ENCODE data around the gene ACLY. TPM values are rescaled to one million over a fixed set of nuclear protein-coding genes. Genes with fewer than 3 reads are reported as not detected.

Gene ACLY
- total and polyA plus RNA-seq, 2 of the 13 experiments (the other 11 are each of a cell fraction or from before 2014, with no cell fraction given) = 111 to 218 TPM

- TF ChIP-seq FOXM1 (CRISPR knock-in tag; IDR thresholded peaks at IDR 0.05) (no peak; the same call in 1 of the 2 replicates), ZUFSP (CRISPR knock-in tag; IDR thresholded peaks at IDR 0.05; ENCODE audit: borderline replicate concordance) (no peak), ZBTB10 (CRISPR knock-in tag; IDR thresholded peaks at IDR 0.05; ENCODE audit: borderline replicate concordance) (no peak), TFAP4 (IDR thresholded peaks at IDR 0.05; ENCODE audit: borderline replicate concordance, low read depth) (peak; percentile 42; the same call in 1 of the 2 replicates), MBD4 (IDR thresholded peaks at IDR 0.05; ENCODE audit: borderline replicate concordance, low read length) (no peak), SP1 (IDR thresholded peaks at IDR 0.05) (no peak), SP1 (CRISPR knock-in tag; IDR thresholded peaks at IDR 0.05) (peak; percentile 66), RFX1 (IDR thresholded peaks at IDR 0.05) (peak; percentile 79), CENPT (CRISPR knock-in tag; IDR thresholded peaks at IDR 0.05; ENCODE audit: low read depth) (no peak), PATZ1 (CRISPR knock-in tag; IDR thresholded peaks at IDR 0.05) (peak; percentile 60), PRDM10 (CRISPR knock-in tag; IDR thresholded peaks at IDR 0.05; ENCODE audit: low read depth) (peak; percentile 43; the same call in 1 of the 2 replicates), LRRFIP1 (CRISPR knock-in tag; conservative IDR thresholded peaks at IDR 0.05) (no peak), ZNF101 (CRISPR knock-in tag; IDR thresholded peaks at IDR 0.05; ENCODE audit: borderline replicate concordance, low read depth) (no peak), POGZ (CRISPR knock-in tag; IDR thresholded peaks at IDR 0.05) (peak; percentile 85)
Observed at GRCh38 chr17:41930009-41930832, 11.5 kb upstream of the ACLY start, which contains the start of gene ODAD4 (continued).

All from HepG2 (cell line).